Mammary epithelial cell (primary cell): ENCODE results near the gene APMAP.

Source experiments
- EZH2 ChIP-seq: IDR thresholded peaks from 2 replicates; pipeline ENCODE4 v1.6.1; 2012; ENCODE audit warnings: low read length, inconsistent platforms, borderline replicate concordance
- TF ChIP-seq, protein P1 (sequence below), 2 donors: IDR thresholded peaks in 1 of 2; conservative IDR thresholded peaks in 1 of 2; 2 replicates each; pipeline ENCODE4 v1.5.1; 2011 to 2012; ENCODE audit warnings: inconsistent platforms in 2 of 2, low read length in 2 of 2, mild to moderate bottlenecking in 2 of 2, control low read depth in 1 of 2, low read depth in 1 of 2; ENCODE audit not compliant: insufficient read depth in 1 of 2; ENCODE audit errors: extremely low read depth in 1 of 2

GRCh38 chr20:25038103-25038410 is 45.5 kb upstream of the APMAP start:
- TF ChIP-seq, protein P1, sequence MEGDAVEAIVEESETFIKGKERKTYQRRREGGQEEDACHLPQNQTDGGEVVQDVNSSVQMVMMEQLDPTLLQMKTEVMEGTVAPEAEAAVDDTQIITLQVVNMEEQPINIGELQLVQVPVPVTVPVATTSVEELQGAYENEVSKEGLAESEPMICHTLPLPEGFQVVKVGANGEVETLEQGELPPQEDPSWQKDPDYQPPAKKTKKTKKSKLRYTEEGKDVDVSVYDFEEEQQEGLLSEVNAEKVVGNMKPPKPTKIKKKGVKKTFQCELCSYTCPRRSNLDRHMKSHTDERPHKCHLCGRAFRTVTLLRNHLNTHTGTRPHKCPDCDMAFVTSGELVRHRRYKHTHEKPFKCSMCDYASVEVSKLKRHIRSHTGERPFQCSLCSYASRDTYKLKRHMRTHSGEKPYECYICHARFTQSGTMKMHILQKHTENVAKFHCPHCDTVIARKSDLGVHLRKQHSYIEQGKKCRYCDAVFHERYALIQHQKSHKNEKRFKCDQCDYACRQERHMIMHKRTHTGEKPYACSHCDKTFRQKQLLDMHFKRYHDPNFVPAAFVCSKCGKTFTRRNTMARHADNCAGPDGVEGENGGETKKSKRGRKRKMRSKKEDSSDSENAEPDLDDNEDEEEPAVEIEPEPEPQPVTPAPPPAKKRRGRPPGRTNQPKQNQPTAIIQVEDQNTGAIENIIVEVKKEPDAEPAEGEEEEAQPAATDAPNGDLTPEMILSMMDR (conservative IDR thresholded peaks at IDR 0.05 in 1 of 2, IDR thresholded peaks at IDR 0.05 in 1 of 2; ENCODE audit: extremely low read depth in 1 of 2, insufficient read depth in 1 of 2, low read depth in 1 of 2, low read length in 2 of 2) = no peak
- no peak for TF ChIP-seq EZH2
